NCI-H1417 (cell line): ENCODE measurements around the gene SNTA1.
"Not testable (repeated sequence)": the region's sequence is repeated elsewhere in the genome, so short reads cannot be mapped to it uniquely, and the experiment has no call there.

Experiments
- DNase-seq, 3 experiments: peaks; one replicate each; lab custom pipeline; 2025; lab: John Stamatoyannopoulos, UW

Gene SNTA1

DNA sequence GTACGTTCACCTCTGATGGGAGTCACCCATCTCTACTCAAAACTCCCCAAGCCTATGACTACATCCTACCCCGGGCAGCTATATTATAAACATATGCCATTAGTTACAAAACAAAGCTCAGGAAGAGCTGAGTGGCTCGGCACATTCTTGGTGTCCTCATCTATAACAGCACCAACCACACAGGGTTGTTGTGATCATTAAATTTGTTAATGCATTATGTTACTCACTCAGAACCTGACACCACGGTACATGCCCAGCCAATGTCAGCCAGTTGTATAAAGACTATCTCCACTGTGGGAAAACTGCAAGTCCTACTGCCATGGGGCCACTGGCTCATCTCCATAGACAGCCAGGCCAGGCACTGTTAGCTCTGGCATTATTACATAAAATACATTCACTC lies 50.0 kb downstream of the SNTA1 start:
- no peak for DNase-seq

DNA sequence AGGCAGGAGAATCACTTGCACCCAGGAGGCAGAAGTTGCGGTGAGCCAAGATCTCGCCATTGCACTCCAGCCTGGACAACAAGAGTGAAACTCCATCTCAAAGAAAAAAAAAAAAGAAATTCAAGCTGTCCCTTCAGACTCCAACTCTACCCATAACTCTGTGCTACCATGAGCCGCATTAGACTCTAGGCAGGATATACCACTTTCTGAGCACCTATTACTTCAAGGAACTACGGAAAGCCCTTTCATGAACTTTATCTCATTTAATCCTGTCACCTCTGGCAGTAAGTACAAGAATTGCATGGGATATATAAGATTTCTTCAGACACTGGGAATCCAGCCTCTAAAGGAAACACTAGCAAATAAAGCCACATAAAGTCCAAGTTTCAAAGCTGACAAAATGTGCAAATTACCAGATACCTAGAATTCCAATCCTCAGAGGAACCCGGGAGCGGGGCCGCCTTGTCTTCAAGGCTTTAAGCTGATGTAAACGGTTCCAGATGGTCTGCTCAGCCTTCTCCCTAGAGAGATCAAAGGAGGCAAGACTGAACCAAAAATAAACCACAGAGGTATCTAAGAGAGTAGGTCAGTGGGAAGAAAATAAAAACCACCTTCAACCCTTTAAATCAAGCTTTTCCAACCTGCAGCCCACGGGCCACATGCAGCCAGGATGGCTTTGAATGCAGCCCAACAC lies 51.7 kb downstream of the SNTA1 start:
- no peak for DNase-seq

GRCh38 chr20:33389326-33389725 lies 54.2 kb downstream of the SNTA1 start:
- not testable (repeated sequence) for DNase-seq

DNA sequence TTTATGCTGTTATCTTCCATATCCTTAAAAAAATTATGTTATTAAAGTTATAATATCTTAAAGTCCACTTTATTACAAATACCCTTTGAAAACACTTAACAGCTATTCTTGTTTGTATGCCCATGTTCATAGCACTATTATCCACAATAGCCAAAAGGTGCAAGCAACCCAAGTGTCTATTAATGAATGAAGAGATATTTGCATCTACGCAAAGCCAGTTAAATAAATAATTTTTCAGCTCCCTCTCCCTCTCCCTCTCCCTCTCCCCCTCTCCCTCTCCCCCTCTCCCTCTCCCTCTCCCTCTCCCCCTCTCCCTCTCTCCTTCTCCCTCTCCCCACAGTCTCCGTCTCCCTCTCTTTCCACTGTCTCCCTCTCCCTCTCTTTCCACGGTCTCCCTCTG lies 55.3 kb downstream of the SNTA1 start:
- no peak for DNase-seq

DNA sequence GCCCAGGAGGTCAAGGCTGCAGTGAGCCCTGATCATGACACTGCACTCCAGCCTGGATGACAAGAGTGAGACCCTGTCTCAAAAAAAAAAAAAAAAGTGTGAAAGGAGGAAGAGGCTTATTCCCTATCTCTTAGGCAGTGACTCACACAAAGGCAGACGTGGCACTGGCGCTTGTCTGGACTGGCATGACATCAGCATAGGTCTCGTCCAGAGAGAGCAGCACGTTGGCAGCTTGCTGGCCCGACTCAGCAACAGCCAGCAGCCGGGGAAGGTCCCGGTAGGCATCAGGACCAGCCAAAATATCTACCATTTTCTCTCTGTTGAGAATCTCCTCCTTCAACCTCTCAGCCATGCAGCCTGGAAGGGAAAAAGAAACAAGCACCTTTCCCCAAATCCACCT lies 56.4 kb downstream of the SNTA1 start:
- DNase-seq = no peak

DNA sequence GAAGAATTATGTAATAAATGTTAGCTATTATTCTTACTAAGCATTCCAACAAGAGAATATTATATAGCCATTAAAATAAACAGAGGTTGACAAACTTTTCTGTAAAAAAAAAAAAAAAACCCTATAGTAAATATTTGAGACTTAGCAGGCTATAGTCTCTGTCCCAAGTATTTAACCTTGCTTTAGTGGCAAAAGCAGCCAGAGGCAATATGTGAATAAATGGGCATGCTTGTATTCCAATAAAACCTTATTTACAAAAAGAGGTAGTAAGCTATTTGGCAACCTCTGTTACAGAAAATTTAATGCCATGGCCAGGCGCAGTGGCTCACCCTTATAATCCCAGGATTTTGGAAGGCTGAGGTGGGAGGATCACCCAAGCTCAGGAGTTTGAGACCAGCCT lies 56.9 kb downstream of the SNTA1 start:
- DNase-seq = no peak

DNA sequence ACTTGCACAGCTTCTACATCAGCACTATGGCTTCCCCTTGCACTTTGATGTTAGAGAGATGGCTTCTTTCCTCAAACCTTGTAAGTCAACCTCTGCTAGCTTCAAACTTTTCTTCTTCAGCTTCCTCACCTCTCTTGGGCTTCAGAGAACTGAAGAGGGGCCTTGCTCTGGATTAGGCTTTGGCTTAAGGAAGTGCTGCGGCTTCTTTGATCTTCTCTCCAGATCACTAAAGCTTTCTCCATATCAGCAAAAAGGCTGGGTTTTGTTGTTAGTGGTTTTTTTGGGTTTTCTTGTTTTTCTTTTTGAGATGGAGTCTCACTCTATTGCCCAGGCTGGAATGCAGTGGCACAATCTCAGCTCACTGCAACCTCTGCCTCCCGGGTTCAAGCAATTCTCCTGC lies 66.2 kb downstream of the SNTA1 start:
- no peak for DNase-seq

DNA sequence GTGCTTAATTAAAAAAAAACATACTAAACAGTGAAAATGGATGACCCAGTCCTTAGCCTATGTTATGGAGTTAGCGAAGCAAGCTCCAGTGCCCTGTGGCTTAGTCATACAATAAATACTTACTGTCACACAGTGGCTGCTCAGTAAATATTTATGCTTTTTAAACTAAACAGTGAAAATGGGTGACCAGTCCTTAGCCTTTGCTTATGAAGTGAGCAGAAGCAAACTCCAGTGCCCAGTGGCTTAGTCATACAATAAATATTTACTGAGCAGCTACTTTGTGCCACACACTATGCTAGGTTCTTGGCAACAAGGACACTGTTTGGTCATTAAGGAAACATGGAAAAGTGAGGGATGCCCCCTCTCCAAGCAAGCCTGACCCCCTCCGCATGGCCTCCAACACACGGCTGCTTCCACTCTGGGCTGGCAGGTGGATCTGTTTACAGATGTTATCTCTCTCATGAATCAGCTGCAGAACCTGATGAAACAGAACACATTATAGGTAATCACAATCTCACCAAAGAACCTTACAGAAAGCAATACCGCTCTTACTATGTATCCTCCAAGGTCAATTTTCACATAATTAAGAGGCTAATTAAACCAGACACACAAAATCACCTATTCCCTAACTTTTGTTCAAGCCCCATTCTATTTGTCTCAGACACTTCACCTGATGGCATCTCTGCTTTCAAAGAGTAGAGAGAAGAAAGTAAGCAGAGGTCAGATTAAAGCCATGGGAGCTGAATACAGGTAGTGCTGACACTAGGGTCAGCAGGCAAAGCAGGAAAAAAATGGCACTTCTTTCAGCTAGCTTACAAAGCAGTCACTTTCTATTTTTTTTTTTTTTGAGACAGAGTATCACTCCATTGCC lies 69.6 kb downstream of the SNTA1 start:
- DNase-seq = no peak

DNA sequence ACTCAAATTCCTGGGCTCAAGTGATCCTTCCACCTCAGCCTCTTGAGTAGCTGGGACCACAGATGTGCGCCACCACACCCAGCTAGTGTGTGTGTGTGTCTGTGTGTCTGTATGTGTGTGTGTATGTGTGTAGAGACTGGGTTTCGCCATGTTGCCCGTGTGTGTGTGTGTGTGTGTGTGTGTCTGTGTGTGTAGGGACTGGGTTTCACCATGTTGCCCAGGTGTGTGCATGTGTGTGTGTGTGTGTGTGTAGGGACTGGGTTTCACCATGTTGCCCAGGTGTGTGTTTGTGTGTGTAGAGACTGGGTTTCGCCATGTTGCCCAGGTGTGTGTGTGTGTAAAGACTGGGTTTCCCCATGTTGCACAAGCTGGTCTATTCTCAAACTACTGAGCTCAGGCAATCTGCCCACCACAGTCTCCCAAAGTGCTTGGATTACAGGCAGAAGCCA lies 70.5 kb downstream of the SNTA1 start:
- DNase-seq = no peak

GRCh38 chr20:33370291-33370690 lies 73.3 kb downstream of the SNTA1 start:
- peak in 1 of 3 experiments; percentile 65 for DNase-seq

DNA sequence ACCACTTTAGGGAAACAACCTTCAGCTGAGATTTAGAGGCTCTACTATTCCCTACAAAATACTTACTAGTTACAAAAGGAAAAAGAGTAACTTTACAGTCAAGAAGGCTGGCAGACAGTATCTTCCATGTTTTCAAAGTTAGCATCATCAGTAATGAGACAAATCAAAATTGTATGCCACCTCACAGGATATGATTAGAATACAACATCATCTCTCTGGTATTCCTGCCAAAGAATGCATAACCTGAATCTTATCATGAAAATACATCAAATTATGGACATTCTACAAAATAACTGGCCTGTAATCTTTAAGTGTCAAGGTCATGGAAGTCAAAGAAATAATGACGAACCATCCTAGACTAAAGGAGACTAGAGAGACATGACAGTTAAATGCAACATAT lies 80.7 kb downstream of the SNTA1 start:
- no peak for DNase-seq

GRCh38 chr20:33359399-33360261 lies 83.9 kb downstream of the SNTA1 start:
- DNase-seq = no peak
